ENCODE data around the gene GARIN5B.

Gene GARIN5B

GRCh38 chr19:55400281-55401087 is 37.4 kb upstream of the GARIN5B start:
- Histone ChIP-seq H3K4me1 (ENCODE audit: control insufficient read depth, insufficient read depth, low read length) (no peaks in the 10 kb centered on the region), H3K9ac (ENCODE audit: low read length) (no peak overlapping the region), H3K4me3 (ENCODE audit: low read length) (no peak overlapping the region), H3K36me3 (ENCODE audit: control insufficient read depth, insufficient read depth, low read length, severe bottlenecking) (peaks cover 36% of the 10 kb centered on the region), H3K9me3 (ENCODE audit: control insufficient read depth, low read length) (no peaks in the 10 kb centered on the region), H3K27me3 (replicated peaks; ENCODE audit: control insufficient read depth, insufficient read depth, low read length) (no peaks in the 10 kb centered on the region)
- no peak for DNase-seq (ENCODE audit: low read depth)

- H3K9me3 ChIP-seq (ENCODE audit: control insufficient read depth, low read length): no peaks in the 10 kb centered on the region
- no peak overlapping the region for H3K9ac ChIP-seq (ENCODE audit: low read length)
- no peaks in the 10 kb centered on the region for H3K4me1 ChIP-seq (ENCODE audit: control insufficient read depth, insufficient read depth, low read length)
- peaks cover 25% of the 10 kb centered on the region for H3K36me3 ChIP-seq (ENCODE audit: control insufficient read depth, insufficient read depth, low read length, severe bottlenecking)
- no peak for DNase-seq (ENCODE audit: low read depth)
- no peaks in the 10 kb centered on the region for H3K27me3 ChIP-seq (replicated peaks; ENCODE audit: control insufficient read depth, insufficient read depth, low read length)
- H3K4me3 ChIP-seq (ENCODE audit: low read length): no peak overlapping the region
Observed at GRCh38 chr19:55398200-55398925, 35.3 kb upstream of the GARIN5B start.

- DNase-seq (ENCODE audit: low read depth): no peak
- peaks cover 38% of the 10 kb centered on the region for H3K4me1 ChIP-seq (ENCODE audit: control insufficient read depth, insufficient read depth, low read length)
- peaks cover 32% of the 10 kb centered on the region for H3K36me3 ChIP-seq (ENCODE audit: control insufficient read depth, insufficient read depth, low read length, severe bottlenecking)
- H3K9ac ChIP-seq (ENCODE audit: low read length): no peak overlapping the region
- no peaks in the 10 kb centered on the region for H3K27me3 ChIP-seq (replicated peaks; ENCODE audit: control insufficient read depth, insufficient read depth, low read length)
- no peak overlapping the region for H3K4me3 ChIP-seq (ENCODE audit: low read length)
- H3K9me3 ChIP-seq (ENCODE audit: control insufficient read depth, low read length): no peaks in the 10 kb centered on the region
Observed at GRCh38 chr19:55392820-55393761, 30.0 kb upstream of the GARIN5B start.

- Histone ChIP-seq H3K4me3 (ENCODE audit: low read length) (no peak overlapping the region), H3K9me3 (ENCODE audit: control insufficient read depth, low read length) (no peaks in the 10 kb centered on the region), H3K9ac (ENCODE audit: low read length) (peak overlapping the region; percentile 98), H3K36me3 (ENCODE audit: control insufficient read depth, insufficient read depth, low read length, severe bottlenecking) (peaks cover 43% of the 10 kb centered on the region), H3K27me3 (replicated peaks; ENCODE audit: control insufficient read depth, insufficient read depth, low read length) (no peaks in the 10 kb centered on the region), H3K4me1 (ENCODE audit: control insufficient read depth, insufficient read depth, low read length) (peaks cover 49% of the 10 kb centered on the region)
- DNase-seq (ENCODE audit: low read depth): no peak
Observed at GRCh38 chr19:55391702-55392615, 28.9 kb upstream of the GARIN5B start.

- H3K9ac ChIP-seq (ENCODE audit: low read length): peak overlapping the region; percentile 98
- H3K9me3 ChIP-seq (ENCODE audit: control insufficient read depth, low read length): no peaks in the 10 kb centered on the region
- H3K36me3 ChIP-seq (ENCODE audit: control insufficient read depth, insufficient read depth, low read length, severe bottlenecking): peaks cover 44% of the 10 kb centered on the region
- no peak overlapping the region for H3K4me3 ChIP-seq (ENCODE audit: low read length)
- peaks cover 52% of the 10 kb centered on the region for H3K4me1 ChIP-seq (ENCODE audit: control insufficient read depth, insufficient read depth, low read length)
- H3K27me3 ChIP-seq (replicated peaks; ENCODE audit: control insufficient read depth, insufficient read depth, low read length): no peaks in the 10 kb centered on the region
- DNase-seq (ENCODE audit: low read depth): no peak
Observed at GRCh38 chr19:55391191-55391670, 28.2 kb upstream of the GARIN5B start.

- H3K9ac ChIP-seq (ENCODE audit: low read length): peak overlapping the region; percentile 98
- DNase-seq (ENCODE audit: low read depth): no peak
- no peaks in the 10 kb centered on the region for H3K27me3 ChIP-seq (replicated peaks; ENCODE audit: control insufficient read depth, insufficient read depth, low read length)
- peaks cover 52% of the 10 kb centered on the region for H3K4me1 ChIP-seq (ENCODE audit: control insufficient read depth, insufficient read depth, low read length)
- H3K4me3 ChIP-seq (ENCODE audit: low read length): no peak overlapping the region
- peaks cover 44% of the 10 kb centered on the region for H3K36me3 ChIP-seq (ENCODE audit: control insufficient read depth, insufficient read depth, low read length, severe bottlenecking)
- no peaks in the 10 kb centered on the region for H3K9me3 ChIP-seq (ENCODE audit: control insufficient read depth, low read length)
Observed at GRCh38 chr19:55390461-55390880, 27.4 kb upstream of the GARIN5B start.

- H3K9ac ChIP-seq (ENCODE audit: low read length): peak overlapping the region; percentile 98
- peaks cover 56% of the 10 kb centered on the region for H3K4me1 ChIP-seq (ENCODE audit: control insufficient read depth, insufficient read depth, low read length)
- H3K9me3 ChIP-seq (ENCODE audit: control insufficient read depth, low read length): no peaks in the 10 kb centered on the region
- no peaks in the 10 kb centered on the region for H3K27me3 ChIP-seq (replicated peaks; ENCODE audit: control insufficient read depth, insufficient read depth, low read length)
- DNase-seq (ENCODE audit: low read depth): no peak
- no peak overlapping the region for H3K4me3 ChIP-seq (ENCODE audit: low read length)
- peaks cover 44% of the 10 kb centered on the region for H3K36me3 ChIP-seq (ENCODE audit: control insufficient read depth, insufficient read depth, low read length, severe bottlenecking)
Observed at GRCh38 chr19:55389386-55390317, 26.6 kb upstream of the GARIN5B start.

- peaks cover 44% of the 10 kb centered on the region for H3K36me3 ChIP-seq (ENCODE audit: control insufficient read depth, insufficient read depth, low read length, severe bottlenecking)
- H3K27me3 ChIP-seq (replicated peaks; ENCODE audit: control insufficient read depth, insufficient read depth, low read length): no peaks in the 10 kb centered on the region
- H3K9ac ChIP-seq (ENCODE audit: low read length): peak overlapping the region; percentile 98
- H3K9me3 ChIP-seq (ENCODE audit: control insufficient read depth, low read length): no peaks in the 10 kb centered on the region
- DNase-seq (ENCODE audit: low read depth): no peak
- H3K4me1 ChIP-seq (ENCODE audit: control insufficient read depth, insufficient read depth, low read length): peaks cover 64% of the 10 kb centered on the region
- H3K4me3 ChIP-seq (ENCODE audit: low read length): peak overlapping the region; percentile 92
Observed at GRCh38 chr19:55387736-55388497, 24.9 kb upstream of the GARIN5B start.

GRCh38 chr19:55386493-55386971 is 23.5 kb upstream of the GARIN5B start:
- Histone ChIP-seq H3K36me3 (ENCODE audit: control insufficient read depth, insufficient read depth, low read length, severe bottlenecking) (peaks cover 44% of the 10 kb centered on the region), H3K9me3 (ENCODE audit: control insufficient read depth, low read length) (no peaks in the 10 kb centered on the region), H3K4me3 (ENCODE audit: low read length) (peak overlapping the region; percentile 92), H3K27me3 (replicated peaks; ENCODE audit: control insufficient read depth, insufficient read depth, low read length) (no peaks in the 10 kb centered on the region), H3K9ac (ENCODE audit: low read length) (peak overlapping the region; percentile 98), H3K4me1 (ENCODE audit: control insufficient read depth, insufficient read depth, low read length) (peaks cover 56% of the 10 kb centered on the region)
- DNase-seq (ENCODE audit: low read depth): peak; percentile 40

All from adipocyte (in vitro differentiated cells).